GM23338 (cell line): ENCODE measurements around the gene DLG2. TPM values are rescaled to one million over a fixed set of nuclear protein-coding genes. Genes with fewer than 3 reads are reported as not detected.

ENCODE experiments used
- ATAC-seq: fragments of 200-7000 bp; cut with Tn5 transposase; 3 replicates; pipeline ENCODE4 v1.9.1; 2020
- DNase-seq: peaks from one replicate; pipeline ENCODE4 v3.0.0-alpha.2; 2015; ENCODE audit warnings: low spot score
- H2AFZ ChIP-seq: fragments of 200-600 bp; sonication (generic); 2 replicates; pipeline ENCODE4 v1.8.0; 2016; ENCODE audit warnings: antibody characterized with exemption, mild to moderate bottlenecking, moderate library complexity
- H3F3A ChIP-seq: fragments of 200-600 bp; sonication (generic); replicated peaks from 2 replicates; pipeline ENCODE4 v1.8.0; 2017; ENCODE audit warnings: antibody characterized with exemption, mixed run types, low read depth
- H3K27ac ChIP-seq: fragments of 200-600 bp; sonication (generic); 2 replicates; pipeline ENCODE4 v1.6.1; 2016; ENCODE audit warnings: low read depth
- H3K27me3 ChIP-seq: fragments of 200-600 bp; sonication (generic); 2 replicates; pipeline ENCODE4 v1.8.0; 2016; ENCODE audit warnings: mild to moderate bottlenecking, mixed run types, moderate library complexity; ENCODE audit not compliant: insufficient read depth
- H3K36me3 ChIP-seq: fragments of 200-600 bp; sonication (generic); 2 replicates; pipeline ENCODE4 v1.8.0; 2016; ENCODE audit warnings: mild to moderate bottlenecking; ENCODE audit not compliant: insufficient read depth
- H3K4me1 ChIP-seq: fragments of 200-600 bp; sonication (generic); 2 replicates; pipeline ENCODE4 v1.8.0; 2016; ENCODE audit warnings: mild to moderate bottlenecking, moderate library complexity; ENCODE audit not compliant: insufficient read depth
- H3K4me2 ChIP-seq: fragments of 200-600 bp; sonication (generic); 2 replicates; pipeline ENCODE4 v1.7.1; 2017; ENCODE audit warnings: mixed run types
- H3K4me3 ChIP-seq: fragments of 200-600 bp; sonication (generic); 2 replicates; pipeline ENCODE4 v1.6.1; 2016; ENCODE audit warnings: mixed run types
- H3K79me2 ChIP-seq: fragments of 200-600 bp; sonication (generic); replicated peaks from 2 replicates; pipeline ENCODE4 v1.8.0; 2017; ENCODE audit warnings: mild to moderate bottlenecking; ENCODE audit not compliant: insufficient read depth
- H3K9me2 ChIP-seq: fragments of 200-600 bp; sonication (generic); 2 replicates; pipeline ENCODE4 v1.8.0; 2017; ENCODE audit not compliant: insufficient read depth
- H4K20me1 ChIP-seq: fragments of 200-600 bp; sonication (generic); replicated peaks from 2 replicates; pipeline ENCODE4 v1.8.0; 2017; ENCODE audit warnings: mild to moderate bottlenecking; ENCODE audit not compliant: insufficient read depth
- H3K27ac Mint-ChIP-seq: 2 replicates; pipeline ENCODE4 v1.8.0; 2020; ENCODE audit warnings: inconsistent platforms, mild to moderate bottlenecking, moderate library complexity, mixed read lengths
- H3K27me3 Mint-ChIP-seq: 3 replicates; pipeline ENCODE4 v1.8.0; 2022; ENCODE audit warnings: low read depth, mild to moderate bottlenecking, moderate library complexity, mixed read lengths, inconsistent platforms; ENCODE audit not compliant: insufficient read depth, poor library complexity
- H3K36me3 Mint-ChIP-seq: 3 replicates; pipeline ENCODE4 v1.8.0; 2021; ENCODE audit warnings: low read depth, mild to moderate bottlenecking, inconsistent platforms, moderate library complexity, mixed read lengths
- H3K4me1 Mint-ChIP-seq: 3 replicates; pipeline ENCODE4 v1.8.0; 2020; ENCODE audit warnings: mild to moderate bottlenecking, inconsistent platforms, mixed read lengths
- H3K4me3 Mint-ChIP-seq: 3 replicates; pipeline ENCODE4 v1.8.0; 2021; ENCODE audit warnings: moderate library complexity, mild to moderate bottlenecking, inconsistent platforms, mixed read lengths
- H3K9me3 Mint-ChIP-seq: 3 replicates; pipeline ENCODE4 v1.8.0; 2020; ENCODE audit warnings: moderate library complexity, mild to moderate bottlenecking, inconsistent platforms, mixed read lengths
- CREB1 ChIP-seq: fragments of 250-450 bp; sonication (Bioruptor Pico); IDR thresholded peaks from 2 replicates; pipeline ENCODE4 v1.5.0; 2020; ENCODE audit warnings: low read depth, mild to moderate bottlenecking, moderate library complexity
- ETS1 ChIP-seq: IDR thresholded peaks from 2 replicates; pipeline ENCODE4 v1.6.1; 2016; ENCODE audit warnings: antibody characterized with exemption
- EZH2phosphoT487 ChIP-seq: fragments of 200-600 bp; sonication (generic); IDR thresholded peaks from one replicate; pipeline ENCODE4 v1.8.1; 2018; ENCODE audit warnings: antibody characterized with exemption; ENCODE audit not compliant: unreplicated experiment
- JUNB ChIP-seq: IDR thresholded peaks from one replicate; pipeline ENCODE4 v1.6.1; 2016; ENCODE audit warnings: antibody characterized with exemption; ENCODE audit not compliant: unreplicated experiment
- NANOG ChIP-seq: IDR thresholded peaks from 2 replicates; pipeline ENCODE4 v1.6.1; 2016; ENCODE audit warnings: antibody characterized with exemption, borderline replicate concordance
- STAT1 ChIP-seq: IDR thresholded peaks from one replicate; pipeline ENCODE4 v1.6.1; 2016; ENCODE audit warnings: antibody characterized with exemption; ENCODE audit not compliant: unreplicated experiment
- ZNF331 ChIP-seq: fragments of 250-450 bp; sonication (Bioruptor Pico); IDR thresholded peaks from 2 replicates; pipeline ENCODE4 v1.5.0; 2020; ENCODE audit warnings: low read depth, mild to moderate bottlenecking, moderate library complexity
- polyA plus RNA-seq: library from polyadenylated mRNA; unstranded; fragments of >200 nt; fragmentation: Nextera tagmentation; extraction: Ambion mirVana; gene quantifications from 2 replicates; pipeline ENCODE4 v1.2.1, GENCODE V29; 2016
- total RNA-seq: library from RNA; depleted of rRNA; stranded (reverse); fragments of >200 nt; shearing (Covaris generic); gene quantifications from 2 replicates; pipeline ENCODE4 v1.2.3, GENCODE V29; 2014
- TF ChIP-seq, protein P1 (sequence below): fragments of 250-450 bp; sonication (Bioruptor Pico); IDR thresholded peaks from 2 replicates; pipeline ENCODE4 v1.5.0; 2020; ENCODE audit warnings: mild to moderate bottlenecking, moderate library complexity

DLG2 gene
- total and polyA plus RNA-seq, 2 experiments from 2014 or later: 19.8 to 21.5 TPM

DNA sequence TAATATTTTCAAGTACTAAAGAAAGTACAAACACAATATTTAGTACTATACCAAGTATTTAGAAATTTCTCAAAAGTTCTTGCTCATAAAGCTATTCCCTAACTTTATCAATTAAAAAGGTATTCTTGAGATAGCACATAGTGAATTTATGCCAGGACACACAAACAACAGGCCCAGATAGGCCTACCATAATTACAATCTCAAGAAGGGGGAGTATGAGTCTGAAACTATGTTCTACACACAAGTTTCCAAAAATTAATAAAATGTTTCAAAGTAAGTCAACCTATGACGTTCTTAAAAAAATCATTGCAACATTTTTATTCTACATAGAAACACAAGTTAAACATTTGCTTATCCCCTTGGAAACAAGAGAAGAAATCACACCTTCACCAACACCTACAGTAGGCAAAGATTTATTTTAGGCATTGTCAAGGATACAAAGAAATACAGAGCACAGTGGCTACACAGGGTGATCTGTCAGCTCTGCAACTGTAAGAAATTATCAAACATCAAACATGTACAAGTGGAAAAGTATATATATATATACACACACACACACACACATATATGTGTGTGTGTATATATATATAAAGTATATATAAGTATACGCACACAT is 1497.1 kb downstream of the DLG2 start:
- H3F3A ChIP-seq: no peaks in the 10 kb centered on the region
- H3K79me2 ChIP-seq: no peaks in the 10 kb centered on the region
- H3K4me1 Mint-ChIP-seq: peaks cover 3% of the 10 kb centered on the region; the same call in 2 of the 3 replicates
- ATAC-seq (no peak), DNase-seq (no peak)
- no peaks in the 10 kb centered on the region for H3K27me3 Mint-ChIP-seq
- H3K4me2 ChIP-seq: no peak overlapping the region
- no peak overlapping the region for H3K27ac Mint-ChIP-seq
- no peaks in the 10 kb centered on the region for H4K20me1 ChIP-seq
- H3K36me3 ChIP-seq: no peaks in the 10 kb centered on the region
- no peaks in the 10 kb centered on the region for H3K4me1 ChIP-seq
- no peaks in the 10 kb centered on the region for H3K9me3 Mint-ChIP-seq
- no peaks in the 10 kb centered on the region for H3K9me2 ChIP-seq
- H3K27ac ChIP-seq: no peak overlapping the region
- no peak overlapping the region for H3K4me3 Mint-ChIP-seq
- no peaks in the 10 kb centered on the region for H3K27me3 ChIP-seq
- H3K36me3 Mint-ChIP-seq: no peaks in the 10 kb centered on the region
- TF ChIP-seq EZH2phosphoT487 (no peak), ETS1 (no peak), CREB1 (no peak), JUNB (no peak), STAT1 (no peak), NANOG (no peak), ZNF331 (CRISPR knock-in tag) (no peak)
- TF ChIP-seq, protein P1, sequence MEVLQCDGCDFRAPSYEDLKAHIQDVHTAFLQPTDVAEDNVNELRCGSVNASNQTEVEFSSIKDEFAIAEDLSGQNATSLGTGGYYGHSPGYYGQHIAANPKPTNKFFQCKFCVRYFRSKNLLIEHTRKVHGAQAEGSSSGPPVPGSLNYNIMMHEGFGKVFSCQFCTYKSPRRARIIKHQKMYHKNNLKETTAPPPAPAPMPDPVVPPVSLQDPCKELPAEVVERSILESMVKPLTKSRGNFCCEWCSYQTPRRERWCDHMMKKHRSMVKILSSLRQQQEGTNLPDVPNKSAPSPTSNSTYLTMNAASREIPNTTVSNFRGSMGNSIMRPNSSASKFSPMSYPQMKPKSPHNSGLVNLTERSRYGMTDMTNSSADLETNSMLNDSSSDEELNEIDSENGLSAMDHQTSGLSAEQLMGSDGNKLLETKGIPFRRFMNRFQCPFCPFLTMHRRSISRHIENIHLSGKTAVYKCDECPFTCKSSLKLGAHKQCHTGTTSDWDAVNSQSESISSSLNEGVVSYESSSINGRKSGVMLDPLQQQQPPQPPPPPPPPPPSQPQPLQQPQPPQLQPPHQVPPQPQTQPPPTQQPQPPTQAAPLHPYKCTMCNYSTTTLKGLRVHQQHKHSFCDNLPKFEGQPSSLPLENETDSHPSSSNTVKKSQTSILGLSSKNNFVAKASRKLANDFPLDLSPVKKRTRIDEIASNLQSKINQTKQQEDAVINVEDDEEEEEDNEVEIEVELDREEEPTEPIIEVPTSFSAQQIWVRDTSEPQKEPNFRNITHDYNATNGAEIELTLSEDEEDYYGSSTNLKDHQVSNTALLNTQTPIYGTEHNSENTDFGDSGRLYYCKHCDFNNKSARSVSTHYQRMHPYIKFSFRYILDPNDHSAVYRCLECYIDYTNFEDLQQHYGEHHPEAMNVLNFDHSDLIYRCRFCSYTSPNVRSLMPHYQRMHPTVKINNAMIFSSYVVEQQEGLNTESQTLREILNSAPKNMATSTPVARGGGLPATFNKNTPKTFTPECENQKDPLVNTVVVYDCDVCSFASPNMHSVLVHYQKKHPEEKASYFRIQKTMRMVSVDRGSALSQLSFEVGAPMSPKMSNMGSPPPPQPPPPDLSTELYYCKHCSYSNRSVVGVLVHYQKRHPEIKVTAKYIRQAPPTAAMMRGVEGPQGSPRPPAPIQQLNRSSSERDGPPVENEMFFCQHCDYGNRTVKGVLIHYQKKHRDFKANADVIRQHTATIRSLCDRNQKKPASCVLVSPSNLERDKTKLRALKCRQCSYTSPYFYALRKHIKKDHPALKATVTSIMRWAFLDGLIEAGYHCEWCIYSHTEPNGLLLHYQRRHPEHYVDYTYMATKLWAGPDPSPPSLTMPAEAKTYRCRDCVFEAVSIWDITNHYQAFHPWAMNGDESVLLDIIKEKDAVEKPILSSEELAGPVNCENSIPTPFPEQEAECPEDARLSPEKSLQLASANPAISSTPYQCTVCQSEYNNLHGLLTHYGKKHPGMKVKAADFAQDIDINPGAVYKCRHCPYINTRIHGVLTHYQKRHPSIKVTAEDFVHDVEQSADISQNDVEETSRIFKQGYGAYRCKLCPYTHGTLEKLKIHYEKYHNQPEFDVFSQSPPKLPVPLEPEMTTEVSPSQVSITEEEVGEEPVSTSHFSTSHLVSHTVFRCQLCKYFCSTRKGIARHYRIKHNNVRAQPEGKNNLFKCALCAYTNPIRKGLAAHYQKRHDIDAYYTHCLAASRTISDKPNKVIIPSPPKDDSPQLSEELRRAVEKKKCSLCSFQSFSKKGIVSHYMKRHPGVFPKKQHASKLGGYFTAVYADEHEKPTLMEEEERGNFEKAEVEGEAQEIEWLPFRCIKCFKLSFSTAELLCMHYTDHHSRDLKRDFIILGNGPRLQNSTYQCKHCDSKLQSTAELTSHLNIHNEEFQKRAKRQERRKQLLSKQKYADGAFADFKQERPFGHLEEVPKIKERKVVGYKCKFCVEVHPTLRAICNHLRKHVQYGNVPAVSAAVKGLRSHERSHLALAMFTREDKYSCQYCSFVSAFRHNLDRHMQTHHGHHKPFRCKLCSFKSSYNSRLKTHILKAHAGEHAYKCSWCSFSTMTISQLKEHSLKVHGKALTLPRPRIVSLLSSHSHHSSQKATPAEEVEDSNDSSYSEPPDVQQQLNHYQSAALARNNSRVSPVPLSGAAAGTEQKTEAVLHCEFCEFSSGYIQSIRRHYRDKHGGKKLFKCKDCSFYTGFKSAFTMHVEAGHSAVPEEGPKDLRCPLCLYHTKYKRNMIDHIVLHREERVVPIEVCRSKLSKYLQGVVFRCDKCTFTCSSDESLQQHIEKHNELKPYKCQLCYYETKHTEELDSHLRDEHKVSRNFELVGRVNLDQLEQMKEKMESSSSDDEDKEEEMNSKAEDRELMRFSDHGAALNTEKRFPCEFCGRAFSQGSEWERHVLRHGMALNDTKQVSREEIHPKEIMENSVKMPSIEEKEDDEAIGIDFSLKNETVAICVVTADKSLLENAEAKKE (CRISPR knock-in tag): no peak
- no peak overlapping the region for H2AFZ ChIP-seq
- no peak overlapping the region for H3K4me3 ChIP-seq
